Eye (tissue), 1 donor: Measurements from ENCODE around the gene SEZ6L2.
"Not testable (repeated sequence)": the region's sequence is repeated elsewhere in the genome, so short reads cannot be mapped to it uniquely, and the experiment has no call there.

Experiments
- DNase-seq: peaks from one replicate; pipeline ENCODE4 v3.0.0-alpha.2; 2015

The SEZ6L2 gene

DNA sequence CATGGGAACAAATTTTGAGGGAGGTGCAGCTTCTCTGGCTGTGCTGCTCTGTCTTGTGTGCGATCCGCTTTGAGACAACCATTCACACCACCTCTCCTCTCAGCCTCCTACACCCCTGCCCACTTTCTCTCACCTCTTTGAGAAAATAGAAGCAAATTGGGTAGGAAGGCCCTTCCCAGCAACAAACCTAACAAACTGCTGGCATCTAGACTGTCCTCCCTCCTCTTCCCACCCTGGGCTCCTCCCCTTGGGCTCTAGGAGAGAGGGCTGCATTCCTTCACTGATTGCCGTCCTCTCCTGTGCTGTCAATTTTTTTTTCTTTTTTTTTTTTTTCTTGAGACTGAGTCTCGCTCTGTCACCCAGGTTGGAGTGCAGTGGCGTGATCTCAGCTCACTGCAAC lies 49.8 kb downstream of the SEZ6L2 start:
- DNase-seq, result peak; percentile 17

DNA sequence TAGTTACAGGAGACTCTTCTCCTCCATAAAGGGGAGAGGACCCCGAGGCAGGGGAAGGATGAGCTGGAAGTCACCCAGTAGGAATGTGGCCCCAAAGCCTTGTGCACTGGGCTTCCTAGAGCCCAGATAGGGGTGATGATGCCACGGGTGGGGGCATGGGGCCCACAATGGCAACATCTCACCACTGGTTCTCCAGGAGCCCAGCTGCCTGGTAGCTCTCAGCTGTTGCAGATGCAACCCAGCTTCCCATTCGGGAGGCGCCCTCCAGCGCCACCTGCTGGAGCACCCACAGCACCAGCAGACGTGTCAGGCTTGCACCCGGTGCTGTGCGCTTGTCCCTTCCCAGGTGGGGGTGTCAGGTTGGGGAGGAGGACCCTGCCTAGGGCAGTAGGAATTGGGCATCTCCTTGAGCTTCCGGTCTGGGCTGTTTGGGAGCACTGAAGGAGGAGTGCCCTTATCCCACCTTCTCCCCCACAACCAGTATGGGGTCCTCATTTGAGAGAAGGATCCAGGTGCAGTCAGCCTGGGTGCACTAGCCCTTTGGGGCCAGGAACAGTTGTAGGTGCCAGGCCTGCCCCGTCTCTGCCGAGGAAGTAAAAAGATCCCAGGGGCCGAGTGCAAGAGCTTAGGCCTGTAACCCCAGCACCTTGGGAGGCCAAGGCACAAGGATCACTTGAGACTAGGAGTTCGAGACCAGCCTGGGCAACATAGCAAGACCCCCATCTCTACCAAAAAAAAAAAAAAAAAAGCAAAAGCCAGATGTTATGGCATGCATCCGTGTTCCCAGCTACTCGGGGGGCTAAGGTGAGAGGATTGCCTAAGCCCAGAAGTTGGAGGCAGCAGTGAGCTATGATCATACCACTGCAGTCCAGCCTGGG lies 50.7 kb downstream of the SEZ6L2 start:
- DNase-seq, result peak; percentile 77

DNA sequence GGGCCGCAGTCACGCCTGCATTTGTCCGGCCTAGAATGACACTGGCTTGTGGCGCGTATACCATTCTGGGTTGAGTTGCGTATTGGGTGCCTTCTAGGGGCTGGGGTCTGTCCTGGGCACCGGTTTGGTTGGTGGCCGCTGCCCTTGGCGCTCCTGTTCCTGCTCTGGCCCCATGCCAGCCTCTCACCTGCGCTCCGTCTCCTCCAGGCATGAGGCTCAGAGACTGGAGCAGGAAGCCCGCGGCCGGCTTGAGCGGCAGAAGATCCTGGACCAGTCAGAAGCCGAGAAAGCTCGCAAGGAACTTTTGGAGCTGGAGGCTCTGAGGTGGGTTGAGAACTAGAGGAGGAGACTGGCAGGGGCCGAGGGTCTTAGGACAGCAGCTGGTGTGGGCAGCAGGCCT lies 53.7 kb downstream of the SEZ6L2 start:
- DNase-seq, result no peak

DNA sequence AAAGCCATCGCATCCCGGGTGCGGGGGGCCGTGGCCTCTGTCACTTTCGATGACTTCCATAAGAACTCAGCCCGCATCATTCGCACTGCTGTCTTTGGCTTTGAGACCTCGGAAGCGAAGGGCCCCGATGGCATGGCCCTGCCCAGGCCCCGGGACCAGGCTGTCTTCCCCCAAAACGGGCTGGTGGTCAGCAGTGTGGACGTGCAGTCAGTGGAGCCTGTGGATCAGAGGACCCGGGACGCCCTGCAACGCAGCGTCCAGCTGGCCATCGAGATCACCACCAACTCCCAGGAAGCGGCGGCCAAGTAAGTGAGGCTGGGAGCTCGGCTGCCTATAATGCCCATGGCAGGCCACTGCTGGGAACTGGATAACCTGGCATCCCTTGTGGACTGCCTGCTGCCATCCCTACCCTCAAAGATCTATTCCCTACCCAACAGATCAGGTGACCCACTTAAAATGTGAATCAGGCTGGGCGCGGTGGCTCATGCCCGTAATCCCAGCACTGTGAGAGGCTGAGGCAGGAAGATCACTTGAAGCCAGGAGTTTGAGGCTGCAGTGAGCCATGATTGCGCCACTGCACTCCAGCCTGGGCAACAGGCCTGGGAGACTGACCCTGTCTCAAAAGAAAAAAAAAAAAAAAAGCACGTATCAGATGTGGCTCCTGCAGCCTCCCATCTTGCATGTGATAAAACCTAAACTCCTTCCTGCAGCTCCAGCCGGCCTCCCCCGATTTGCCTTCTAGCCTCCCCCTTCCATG lies 54.6 kb downstream of the SEZ6L2 start:
- DNase-seq, result no peak

DNA sequence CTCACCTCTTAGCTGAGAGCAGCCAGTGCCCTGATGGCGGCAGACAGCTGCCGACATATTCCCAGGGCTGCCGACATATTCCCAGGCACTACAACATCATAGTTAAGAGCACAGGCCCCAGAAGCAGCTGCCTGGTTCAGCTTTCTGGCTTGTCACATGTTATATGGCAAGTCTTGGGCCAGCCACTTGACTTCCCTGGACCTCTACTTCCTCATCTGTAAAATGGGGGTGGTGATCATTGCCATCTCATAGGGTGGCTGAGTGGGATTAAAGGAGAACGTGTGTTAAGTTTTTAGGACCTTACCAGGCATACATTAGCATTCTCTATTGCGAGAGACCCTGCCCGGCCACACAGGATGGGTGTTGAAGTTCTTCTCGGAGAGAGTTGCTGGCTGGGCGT lies 55.4 kb downstream of the SEZ6L2 start:
- no peak for DNase-seq

DNA sequence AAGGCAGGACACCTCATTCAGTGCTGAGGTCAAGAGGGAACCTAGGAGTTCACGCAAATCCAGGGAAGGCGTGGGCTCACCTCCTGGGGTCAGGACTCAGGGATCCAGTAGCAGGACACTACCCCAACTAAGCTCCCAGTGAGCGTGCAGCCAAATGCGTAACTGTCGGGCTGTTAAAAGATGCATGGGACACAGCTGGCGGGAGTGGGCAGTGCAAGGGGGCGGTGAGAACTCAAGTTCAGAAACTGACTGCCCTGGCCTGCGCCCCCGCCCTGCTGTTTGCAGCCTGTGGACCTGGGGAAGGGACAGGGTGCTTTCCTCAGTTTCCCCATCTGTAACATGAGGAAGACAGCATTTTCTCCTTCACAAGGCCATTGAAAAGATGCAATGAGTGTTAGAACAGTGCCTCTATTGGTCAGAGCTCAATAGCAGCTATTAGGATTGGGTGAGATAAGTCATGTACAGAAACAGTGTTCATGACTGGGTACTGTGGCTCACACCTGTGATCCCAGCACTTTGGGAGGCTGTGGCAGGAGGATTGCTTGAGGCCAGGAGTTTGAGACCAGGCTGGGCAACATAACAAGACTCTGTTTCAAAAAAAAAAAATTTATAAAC lies 56.5 kb downstream of the SEZ6L2 start:
- no peak for DNase-seq

DNA sequence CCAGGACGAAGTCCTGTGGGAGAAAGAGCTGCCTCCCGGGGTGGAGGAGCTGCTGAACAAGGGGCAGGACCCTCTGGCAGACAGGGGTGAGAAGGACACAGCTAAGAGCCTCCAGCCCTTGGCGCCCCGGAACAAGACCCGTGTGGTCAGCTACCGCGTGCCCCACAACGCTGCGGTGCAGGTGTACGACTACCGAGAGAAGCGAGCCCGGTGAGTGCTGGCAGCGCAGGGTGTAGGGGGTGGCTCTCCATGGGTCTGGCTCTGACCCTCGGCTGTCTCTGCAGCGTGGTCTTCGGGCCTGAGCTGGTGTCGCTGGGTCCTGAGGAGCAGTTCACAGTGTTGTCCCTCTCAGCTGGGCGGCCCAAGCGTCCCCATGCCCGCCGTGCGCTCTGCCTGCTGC lies 57.7 kb downstream of the SEZ6L2 start:
- DNase-seq, result no peak

DNA sequence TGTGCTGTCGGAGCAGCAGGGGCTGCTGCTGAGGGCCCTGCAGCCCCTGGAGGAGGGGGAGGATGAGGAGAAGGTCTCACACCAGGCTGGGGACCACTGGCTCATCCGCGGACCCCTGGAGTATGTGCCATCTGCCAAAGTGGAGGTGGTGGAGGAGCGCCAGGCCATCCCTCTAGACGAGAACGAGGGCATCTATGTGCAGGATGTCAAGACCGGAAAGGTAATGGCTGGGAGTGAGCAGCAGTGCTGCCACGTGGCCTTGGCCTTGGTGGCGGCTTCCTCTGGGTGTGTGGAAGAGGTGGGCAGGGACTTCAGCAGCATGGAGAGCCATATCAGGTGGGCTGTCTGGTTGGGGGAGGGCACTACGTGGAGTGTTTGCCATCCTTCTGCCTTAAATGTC lies 59.1 kb downstream of the SEZ6L2 start:
- no peak for DNase-seq

DNA sequence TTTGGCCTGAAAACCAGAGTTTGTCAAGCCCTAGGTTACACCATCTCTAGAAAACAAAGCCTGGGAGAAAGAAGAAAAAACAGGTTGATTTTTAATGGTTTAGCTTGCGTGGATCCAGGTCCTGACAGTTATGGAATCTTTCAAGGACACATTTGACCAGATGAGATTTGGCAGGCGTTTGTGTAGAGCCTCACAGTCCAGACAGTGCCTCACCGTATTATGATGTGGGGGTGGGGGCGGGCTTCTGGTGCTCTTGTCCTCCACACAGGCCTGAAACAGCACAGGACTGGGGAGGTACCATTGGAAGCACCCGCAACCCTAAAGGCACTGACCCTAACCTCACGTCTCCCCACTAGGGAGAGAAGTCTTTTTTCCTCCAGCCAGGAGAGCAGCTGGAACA lies 59.5 kb downstream of the SEZ6L2 start:
- DNase-seq, result no peak

DNA sequence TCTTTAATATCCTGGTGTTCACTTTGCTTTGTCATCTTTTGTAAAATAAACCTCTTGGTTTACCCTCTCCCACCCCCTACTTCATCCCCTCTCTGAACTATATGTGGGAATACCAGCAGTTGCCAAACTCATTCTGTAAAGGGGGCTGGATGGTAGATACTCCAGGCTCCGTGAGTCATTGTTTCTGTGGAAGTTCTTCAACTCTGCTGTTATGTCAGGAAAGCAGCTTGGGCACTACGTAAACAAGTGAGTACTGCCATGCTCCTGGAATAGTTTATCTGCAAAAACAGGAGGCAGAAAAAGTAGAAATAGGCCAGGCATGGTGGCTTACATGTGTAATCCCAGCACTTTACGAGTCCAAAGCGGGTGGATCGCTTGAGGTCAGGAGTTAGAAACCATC lies 61.5 kb downstream of the SEZ6L2 start:
- no peak for DNase-seq

DNA sequence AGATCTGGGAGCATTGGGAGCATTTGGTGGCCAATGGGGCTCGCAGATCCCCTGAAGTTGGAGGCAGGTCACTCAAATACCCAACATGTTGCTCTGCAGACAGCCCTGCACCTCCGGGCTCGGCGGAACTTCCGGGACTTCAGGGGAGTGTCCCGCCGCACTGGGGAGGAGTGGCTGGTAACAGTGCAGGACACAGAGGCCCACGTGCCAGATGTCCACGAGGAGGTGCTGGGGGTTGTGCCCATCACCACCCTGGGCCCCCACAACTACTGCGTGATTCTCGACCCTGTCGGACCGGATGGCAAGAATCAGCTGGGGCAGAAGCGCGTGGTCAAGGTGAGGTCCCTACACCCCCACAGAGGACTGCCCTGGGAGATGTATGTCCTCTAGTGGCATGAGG lies 62.7 kb downstream of the SEZ6L2 start:
- DNase-seq, result no peak

DNA sequence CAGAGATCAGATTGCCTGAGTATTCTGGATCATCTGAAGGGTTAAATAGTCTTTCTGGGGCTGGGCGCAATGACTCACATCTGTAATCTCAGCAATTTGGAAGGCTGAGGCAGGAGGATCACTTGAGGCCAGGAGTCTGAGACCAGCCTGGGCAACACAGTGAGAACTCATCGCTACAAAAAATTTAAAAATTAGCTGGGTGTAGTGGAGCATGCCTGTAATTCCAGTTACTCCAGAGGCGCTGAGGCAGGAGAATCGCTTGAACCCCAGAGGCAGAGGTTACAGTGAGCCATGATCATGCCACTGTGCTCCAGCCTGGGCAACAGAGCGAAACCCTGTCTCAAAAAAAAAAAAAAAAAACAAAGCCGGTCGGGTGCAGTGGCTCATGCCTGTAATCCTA lies 63.4 kb downstream of the SEZ6L2 start:
- no peak for DNase-seq

DNA sequence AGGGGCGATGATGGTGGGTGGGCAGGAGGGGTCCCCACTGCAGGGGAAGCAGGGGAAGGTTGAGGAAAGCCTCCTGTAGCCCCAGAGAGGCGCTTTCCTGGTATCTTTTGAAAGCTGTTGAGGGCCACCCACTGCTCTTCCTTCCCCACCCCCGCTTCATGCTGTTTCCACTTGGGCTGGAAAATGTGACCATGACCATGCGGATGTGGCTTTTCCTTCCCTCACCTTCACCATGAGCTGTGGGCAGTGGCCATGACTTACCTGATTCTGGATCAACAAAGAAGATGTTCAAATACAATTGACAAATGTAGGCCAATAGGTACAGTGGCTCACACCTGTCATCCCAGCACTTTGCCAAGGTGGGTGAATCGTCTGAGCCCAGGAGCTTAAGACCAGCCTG lies 65.3 kb downstream of the SEZ6L2 start:
- no peak for DNase-seq

DNA sequence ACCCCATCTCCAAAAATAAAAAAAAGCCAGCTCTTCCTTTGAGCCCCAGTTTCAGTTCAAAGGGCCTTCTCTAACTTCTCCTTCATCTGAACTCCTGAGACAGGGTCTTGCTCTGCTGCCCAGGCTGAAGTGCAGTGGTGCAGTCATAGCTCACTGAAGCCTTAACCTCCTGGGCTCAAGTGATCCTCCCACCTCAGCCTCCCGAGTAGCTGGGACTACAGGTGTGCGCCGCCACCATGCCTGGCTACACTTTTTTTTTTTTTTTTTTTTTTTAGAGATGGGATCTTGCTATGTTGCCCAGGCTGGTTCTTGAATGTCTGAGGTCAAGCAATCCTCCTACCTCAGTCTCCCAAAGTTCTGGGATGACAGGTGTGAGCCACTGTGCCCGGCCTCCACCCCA lies 66.1 kb downstream of the SEZ6L2 start:
- DNase-seq, result not testable (repeated sequence)

DNA sequence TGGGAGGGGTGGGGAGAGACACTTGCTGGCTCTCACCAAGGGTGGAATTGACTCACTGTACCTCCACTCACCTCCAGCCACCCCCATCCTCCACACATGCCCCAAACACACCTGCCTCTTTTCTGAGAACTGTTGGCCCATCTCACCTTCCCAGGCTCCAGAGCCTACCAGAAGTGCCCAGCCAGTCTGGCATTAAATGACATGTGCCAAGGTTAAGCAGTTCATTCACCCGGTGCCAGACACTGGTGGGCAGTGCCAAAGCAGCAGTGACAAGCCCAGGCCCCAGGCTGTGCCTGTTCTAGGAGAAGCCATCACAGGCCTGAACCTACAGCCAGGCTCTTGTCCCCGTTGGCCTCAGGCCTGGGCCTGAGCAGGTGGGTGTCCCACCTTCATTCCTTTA lies 67.9 kb downstream of the SEZ6L2 start:
- DNase-seq, result no peak

DNA sequence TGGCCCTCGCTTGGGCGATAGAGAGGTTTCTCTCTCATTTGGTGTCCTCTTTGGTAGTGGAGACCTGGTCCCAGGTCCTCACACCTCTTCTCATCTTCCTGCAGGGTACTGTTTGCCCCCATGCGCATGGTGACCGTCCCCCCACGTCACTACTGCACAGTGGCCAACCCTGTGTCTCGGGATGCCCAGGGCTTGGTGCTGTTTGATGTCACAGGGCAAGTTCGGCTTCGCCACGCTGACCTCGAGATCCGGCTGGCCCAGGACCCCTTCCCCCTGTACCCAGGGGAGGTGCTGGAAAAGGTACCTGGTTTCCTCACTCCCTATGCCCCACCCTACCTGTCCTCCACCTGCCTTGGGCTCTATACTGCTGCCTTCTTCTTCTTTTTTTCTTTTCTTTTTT lies 68.6 kb downstream of the SEZ6L2 start:
- no peak for DNase-seq

DNA sequence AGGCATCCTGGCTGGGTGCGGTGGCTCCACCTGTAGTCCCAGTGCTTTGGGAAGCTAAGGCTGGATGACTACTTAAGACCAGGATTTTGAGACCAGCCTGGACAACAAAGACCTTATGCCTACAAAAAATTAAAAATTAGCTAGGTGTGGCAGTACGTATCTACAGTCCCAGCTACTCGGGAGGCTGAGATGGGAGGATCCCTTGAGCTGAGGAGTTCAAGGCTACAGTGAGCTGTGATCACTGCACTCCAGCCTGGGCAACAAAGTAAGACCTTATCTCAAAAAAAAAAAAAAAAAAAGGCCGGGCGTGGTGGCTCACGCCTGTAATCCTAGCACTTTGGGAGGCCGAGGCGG lies 73.0 kb downstream of the SEZ6L2 start:
- DNase-seq, result no peak

DNA sequence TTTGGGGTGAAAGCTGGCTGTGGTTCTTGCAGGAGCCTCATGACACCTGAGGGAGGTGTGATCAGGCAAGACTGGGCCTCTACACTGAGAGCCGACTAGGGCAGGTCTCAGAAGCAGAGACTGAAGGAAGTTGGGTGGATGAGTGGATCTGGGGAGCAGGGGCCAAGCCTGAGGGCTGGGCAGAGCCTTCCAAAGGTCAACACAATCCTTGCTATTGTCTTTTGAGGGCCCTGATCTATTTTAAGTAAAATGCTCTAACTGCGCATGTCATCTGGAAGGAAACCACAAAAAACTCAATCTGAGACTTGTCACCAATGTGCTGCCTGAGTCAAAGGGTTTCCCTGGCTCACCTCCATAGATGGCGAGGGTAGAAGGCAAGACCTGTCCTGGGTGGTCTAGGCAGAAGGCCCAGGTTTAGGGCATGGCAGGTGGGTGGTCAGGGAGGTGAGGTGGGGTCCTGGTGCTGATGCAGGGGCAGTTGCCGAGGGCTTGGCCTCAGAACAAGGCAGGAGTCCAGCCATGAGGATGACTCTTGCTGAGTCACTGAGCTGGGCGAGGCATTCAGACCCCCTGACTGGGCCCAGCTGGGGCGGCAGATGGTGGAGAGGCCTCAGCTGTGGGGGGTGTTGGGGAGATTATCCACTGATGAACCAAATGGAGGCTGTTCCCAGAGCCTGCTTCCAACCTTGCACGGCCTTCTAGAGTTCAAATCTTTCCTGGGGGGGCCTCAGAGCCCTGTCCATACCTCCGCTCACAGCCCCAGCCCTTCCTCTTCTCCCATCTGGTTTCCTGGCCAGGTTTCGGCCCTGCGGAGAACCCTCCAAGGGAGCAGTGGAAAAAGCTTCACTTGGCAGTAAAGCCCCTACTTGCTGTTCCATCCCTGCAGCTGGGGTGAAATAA lies 74.0 kb downstream of the SEZ6L2 start:
- peak; percentile 78 for DNase-seq

DNA sequence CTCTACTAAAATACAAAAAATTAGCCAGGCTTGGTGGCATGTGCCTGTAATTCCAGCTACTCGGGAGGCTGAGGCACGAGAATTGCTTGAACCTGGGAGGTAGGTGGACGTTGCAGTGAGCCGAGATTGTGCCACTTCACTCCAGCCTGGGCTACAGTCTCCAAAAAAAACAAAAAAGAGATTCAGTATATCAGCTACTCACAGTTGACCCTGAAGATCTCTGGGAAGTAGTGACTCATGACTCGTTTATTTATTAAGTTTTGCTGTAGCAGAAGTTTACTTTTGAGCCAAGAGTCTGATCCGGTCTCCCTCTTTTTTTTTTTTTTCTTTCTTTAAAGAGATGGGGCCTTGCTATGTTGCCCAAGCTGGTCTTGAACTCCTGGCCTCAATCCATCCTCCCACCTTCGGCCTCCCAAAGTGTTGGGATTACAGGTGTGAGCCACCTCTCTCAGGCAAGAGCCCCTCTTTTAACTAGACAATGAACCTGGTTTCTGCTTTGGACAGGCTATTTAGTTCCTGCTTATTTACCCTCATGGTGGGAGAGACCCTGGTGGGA lies 74.7 kb downstream of the SEZ6L2 start:
- peak; percentile 8 for DNase-seq

DNA sequence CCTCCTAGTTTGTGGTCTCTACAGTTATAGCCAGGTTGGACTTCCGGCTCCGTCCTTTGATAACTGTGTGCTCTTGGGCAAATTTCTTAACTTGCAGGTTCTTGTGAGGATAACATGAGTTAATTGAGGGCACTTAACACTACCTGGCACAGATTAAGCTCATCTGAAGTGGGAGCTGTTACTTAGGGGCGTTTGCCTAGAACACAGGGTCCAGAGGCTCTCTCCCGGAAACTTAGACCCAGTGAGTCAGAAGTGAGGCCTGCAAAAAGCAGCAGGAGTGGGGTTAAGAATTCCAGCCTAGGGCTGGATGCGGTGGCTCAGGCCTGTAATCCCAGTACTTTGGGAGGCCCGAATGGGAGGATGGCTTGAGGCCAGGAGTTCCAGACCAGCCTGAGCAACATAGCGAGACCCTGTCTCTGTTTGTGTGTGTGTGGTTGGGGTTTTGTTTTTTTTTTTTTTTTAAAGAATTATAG lies 77.7 kb downstream of the SEZ6L2 start:
- DNase-seq, result peak; percentile 16
